Spleen (tissue), 11 donors: ENCODE measurements around the gene VSTM4. TPM values are rescaled to one million over a fixed set of nuclear protein-coding genes. Genes with fewer than 3 reads are reported as not detected.

ENCODE experiments used
- DNase-seq: peaks from one replicate; pipeline ENCODE4 v3.0.0-alpha.2; 2020
- H3K27ac ChIP-seq, 8 donors: fragments of 200-600 bp; sonication (generic) in 7 of 8; 1 replicate in 4 of 8; 2 replicates in 4 of 8; pipeline versions ENCODE4 v1.5.0 to v1.8.0; 2016 to 2021; ENCODE audit warnings: inconsistent platforms in 4 of 8, mild to moderate bottlenecking in 4 of 8, moderate library complexity in 1 of 8
- H3K27me3 ChIP-seq, 7 donors: fragments of 200-600 bp; sonication (generic) in 6 of 7; replicated peaks in 1 of 7; 1 replicate in 4 of 7; 2 replicates in 3 of 7; pipeline versions ENCODE4 v1.5.0 to v1.8.0; 2016 to 2021; ENCODE audit warnings: inconsistent platforms in 3 of 7, mild to moderate bottlenecking in 1 of 7
- H3K36me3 ChIP-seq, 6 donors: fragments of 200-600 bp; sonication (generic) in 5 of 6; 1 replicate in 4 of 6; 2 replicates in 2 of 6; pipeline versions ENCODE4 v1.5.0 to v1.8.0; 2016 to 2021; ENCODE audit warnings: inconsistent platforms in 2 of 6
- H3K4me1 ChIP-seq, 6 donors: fragments of 200-600 bp; sonication (generic) in 5 of 6; 1 replicate in 3 of 6; 2 replicates in 3 of 6; pipeline versions ENCODE4 v1.5.0 to v1.8.0; 2016 to 2021; ENCODE audit warnings: inconsistent platforms in 3 of 6
- H3K4me3 ChIP-seq, 8 donors: fragments of 200-600 bp; sonication (generic) in 7 of 8; 1 replicate in 4 of 8; 2 replicates in 4 of 8; pipeline versions ENCODE4 v1.5.0 to v1.8.0; 2016 to 2021; ENCODE audit warnings: inconsistent platforms in 4 of 8, mild to moderate bottlenecking in 4 of 8, moderate library complexity in 2 of 8
- H3K9me3 ChIP-seq, 8 donors: fragments of 200-600 bp; sonication (generic) in 7 of 8; 1 replicate in 4 of 8; 2 replicates in 4 of 8; pipeline versions ENCODE4 v1.5.0 to v1.8.0; 2016 to 2021; ENCODE audit warnings: inconsistent platforms in 4 of 8
- CTCF ChIP-seq, 11 experiments: fragments of 200-600 bp in 7 of 11; fragments of 450-650 bp in 4 of 11; sonication (generic) in 4 of 11; IDR thresholded peaks in 8 of 11; conservative IDR thresholded peaks in 3 of 11; 1 replicate in 7 of 11; 2 replicates in 4 of 11; pipeline versions ENCODE4 v1.4.0 to v1.8.0; 2016 to 2021; ENCODE audit warnings: antibody characterized with exemption in 11 of 11, inconsistent platforms in 4 of 11, mild to moderate bottlenecking in 1 of 11
- POLR2A ChIP-seq, 3 donors: fragments of 450-650 bp; IDR thresholded peaks; one replicate each; pipeline ENCODE4 v1.5.1; 2017; ENCODE audit warnings: antibody characterized with exemption in 3 of 3, mild to moderate bottlenecking in 1 of 3
- POLR2AphosphoS5 ChIP-seq, 3 donors: sonication (generic); formaldehyde crosslinking; IDR thresholded peaks; one replicate each; pipeline ENCODE4 v1.5.1; 2017; ENCODE audit warnings: antibody characterized with exemption in 3 of 3
- WGBS, 5 donors: extraction: QIAGEN DNeasy Blood & Tissue Kit in 3 of 5; methylation state at CpG; one replicate each; pipeline versions ENCODE4 v1.1.5 to v1.1.7; 2013 to 2018; 5-methylcytosine and 5-hydroxymethylcytosine counted together
- intact Hi-C: fragments of 100-400 bp; cut with DNase I; formaldehyde crosslinking; loops from one replicate; pipeline ENCODE4 v1.15.0; 2023; ENCODE audit warnings: low total_unique reads
- polyA plus RNA-seq, 3 donors: library from polyadenylated mRNA; stranded (reverse); fragments of 200-250 nt; gene quantifications; one replicate each; pipeline ENCODE4 v1.2.1, GENCODE V29; 2013
- total RNA-seq, 7 donors: library from RNA; depleted of rRNA in 3 of 7; stranded (reverse); fragments of >200 nt in 3 of 7; fragmentation: NEBNext Ultra II Directional in 4 of 7; extraction: Animal tissue kit (Norgen Biotek cat#: 25700) in 4 of 7; gene quantifications; one replicate each; pipeline versions ENCODE4 v1.1.0 to v1.2.1, GENCODE V29; 2016 to 2021
- donor health status: healthy with polysubstance abuse.
- donor health status: DM: no; HTN: no; CAD: no; lungs with moderate emphysema.
- donor health status: DM: no; HTN: no; CAD: no.
- donor health status: Bipolar disorder and iron deficiency.
- donor health status: healthy.
- donor health status: DM: no; HTN: no; CAD: no.
- donor health status: DM: yes; HTN: yes; CAD: no.

VSTM4 gene
- total and polyA plus RNA-seq, 10 donors = 0.57 to 6.8 (median 3.1) TPM

GRCh38 chr10:49001402-49001801 lies 113.9 kb downstream of the VSTM4 start:
- no peak overlapping the region for H3K27ac ChIP-seq
- H3K4me3 ChIP-seq = no peak overlapping the region
- no peak for TF ChIP-seq CTCF (IDR thresholded peaks at IDR 0.05 in 8 of 11, conservative IDR thresholded peaks at IDR 0.05 in 3 of 11)
- TF ChIP-seq POLR2AphosphoS5 (IDR thresholded peaks at IDR 0.05) = no peak
- no peak for TF ChIP-seq POLR2A (IDR thresholded peaks at IDR 0.05)
- H3K36me3 ChIP-seq = no peaks in the 10 kb centered on the region
- H3K4me1 ChIP-seq = peaks cover 0 to 4% (median 0%) of the 10 kb centered on the region in 6 donors
- H3K9me3 ChIP-seq = peaks cover 0 to 5% (median 0%) of the 10 kb centered on the region in 8 donors
- peaks cover 0 to 22% (median 0%) of the 10 kb centered on the region in 7 donors for H3K27me3 ChIP-seq
- intact Hi-C loops = no loop called here
- no peak for DNase-seq
- WGBS, 5 donors = 84 to 93% (median 90%) methylated on average over 9 of the region's 9 CpGs

GRCh38 chr10:49000437-49001398 lies 114.6 kb downstream of the VSTM4 start:
- 83 to 93% (median 89%) methylated on average over 12 to 13 of the region's 13 CpGs for WGBS, 5 donors
- Histone ChIP-seq H3K4me1 (peaks cover 0 to 4% (median 0%) of the 10 kb centered on the region in 6 donors), H3K27me3 (peaks cover 0 to 22% (median 0%) of the 10 kb centered on the region in 7 donors), H3K9me3 (peaks cover 0 to 5% (median 0%) of the 10 kb centered on the region in 8 donors), H3K27ac (no peak overlapping the region), H3K36me3 (no peaks in the 10 kb centered on the region), H3K4me3 (no peak overlapping the region)
- intact Hi-C loops = no loop called here
- TF ChIP-seq POLR2A (IDR thresholded peaks at IDR 0.05) (no peak), CTCF (IDR thresholded peaks at IDR 0.05 in 8 of 11, conservative IDR thresholded peaks at IDR 0.05 in 3 of 11) (no peak), POLR2AphosphoS5 (IDR thresholded peaks at IDR 0.05) (no peak)
- no peak for DNase-seq

- TF ChIP-seq POLR2AphosphoS5 (IDR thresholded peaks at IDR 0.05) (no peak), POLR2A (IDR thresholded peaks at IDR 0.05) (no peak), CTCF (IDR thresholded peaks at IDR 0.05 in 8 of 11, conservative IDR thresholded peaks at IDR 0.05 in 3 of 11) (no peak)
- intact Hi-C loops = no loop called here
- no peak overlapping the region for H3K27ac ChIP-seq
- 84 to 92% (median 86%) methylated on average over 2 of the region's 2 CpGs for WGBS, 5 donors
- H3K4me1 ChIP-seq = peaks cover 0 to 4% (median 0%) of the 10 kb centered on the region in 6 donors
- H3K9me3 ChIP-seq = no peaks in the 10 kb centered on the region
- no peak overlapping the region for H3K4me3 ChIP-seq
- H3K27me3 ChIP-seq = peaks cover 0 to 22% (median 0%) of the 10 kb centered on the region in 7 donors
- no peaks in the 10 kb centered on the region for H3K36me3 ChIP-seq
- DNase-seq = no peak
Observed at GRCh38 chr10:48999346-48999745, 116.0 kb downstream of the VSTM4 start.

GRCh38 chr10:48996329-48996728 lies 119.0 kb downstream of the VSTM4 start:
- Histone ChIP-seq H3K27ac (no peak overlapping the region), H3K27me3 (peaks cover 0 to 15% (median 0%) of the 10 kb centered on the region in 7 donors), H3K4me1 (no peaks in the 10 kb centered on the region), H3K36me3 (no peaks in the 10 kb centered on the region), H3K4me3 (no peak overlapping the region), H3K9me3 (no peaks in the 10 kb centered on the region)
- WGBS, 5 donors = 50 to 83% (median 81%) methylated on average over 3 of the region's 3 CpGs
- intact Hi-C loops = no loop called here
- no peak for TF ChIP-seq POLR2AphosphoS5 (IDR thresholded peaks at IDR 0.05)
- TF ChIP-seq POLR2A (IDR thresholded peaks at IDR 0.05) = no peak
- TF ChIP-seq CTCF (IDR thresholded peaks at IDR 0.05 in 8 of 11, conservative IDR thresholded peaks at IDR 0.05 in 3 of 11) = no peak
- no peak for DNase-seq
